Adrenal gland (tissue), 12 donors: ENCODE data around the gene PRSS53. TPM values are rescaled to one million over a fixed set of nuclear protein-coding genes. Genes with fewer than 3 reads are reported as not detected.
A peak's percentile ranks its signal among the peaks of the same experiment; 100 is the strongest.

Experiments
- DNase-seq, 7 donors: peaks; one replicate each; pipeline ENCODE4 v3.0.0-alpha.2; 2019 to 2020
- H3K27ac ChIP-seq, 5 donors: fragments of 200-600 bp; sonication (generic) in 4 of 5; 1 replicate in 3 of 5; 2 replicates in 2 of 5; pipeline versions ENCODE4 v1.5.1 to v1.8.0; 2016 to 2020; ENCODE audit warnings: mild to moderate bottlenecking in 1 of 5
- H3K27me3 ChIP-seq: fragments of 200-600 bp; 2 replicates; pipeline ENCODE4 v1.8.0; 2021
- H3K36me3 ChIP-seq, 2 donors: fragments of 200-600 bp; replicated peaks in 1 of 2; 1 replicate in 1 of 2; 2 replicates in 1 of 2; pipeline versions ENCODE4 v1.5.1 to v1.8.0; 2018 to 2022
- H3K4me1 ChIP-seq, 2 donors: fragments of 200-600 bp; replicated peaks in 1 of 2; 1 replicate in 1 of 2; 2 replicates in 1 of 2; pipeline versions ENCODE4 v1.5.1 to v1.8.0; 2018 to 2021
- H3K4me3 ChIP-seq, 4 donors: fragments of 200-600 bp; sonication (generic) in 3 of 4; one replicate each; pipeline ENCODE4 v1.5.1; 2016 to 2018
- H3K9me3 ChIP-seq, 3 donors: fragments of 200-600 bp; sonication (generic) in 1 of 3; replicated peaks in 1 of 3; 1 replicate in 2 of 3; 2 replicates in 1 of 3; pipeline versions ENCODE4 v1.5.1 to v1.8.0; 2016 to 2021
- CTCF ChIP-seq, 6 experiments: fragments of 450-650 bp in 4 of 6; fragments of 200-600 bp in 2 of 6; sonication (generic) in 1 of 6; IDR thresholded peaks; 1 replicate in 5 of 6; 2 replicates in 1 of 6; pipeline versions ENCODE4 v1.5.1 to v1.8.0; 2016 to 2021; ENCODE audit warnings: antibody characterized with exemption in 6 of 6, mild to moderate bottlenecking in 2 of 6, moderate library complexity in 1 of 6
- POLR2A ChIP-seq, 2 donors: fragments of 450-650 bp; IDR thresholded peaks; one replicate each; pipeline ENCODE4 v1.6.1; 2017; ENCODE audit warnings: antibody characterized with exemption in 2 of 2, mild to moderate bottlenecking in 2 of 2, moderate library complexity in 1 of 2
- WGBS, 4 donors: extraction: QIAGEN DNeasy Blood & Tissue Kit in 2 of 4; methylation state at CpG; one replicate each; pipeline versions ENCODE4 v1.1.5 to v1.1.7; 2013 to 2017; 5-methylcytosine and 5-hydroxymethylcytosine counted together
- intact Hi-C, 2 donors: fragments of 100-400 bp; cut with DNase I; formaldehyde crosslinking; loops; one replicate each; pipeline versions ENCODE4 v1.14.1 to v1.15.0; 2022 to 2023
- polyA plus RNA-seq, 3 donors: library from polyadenylated mRNA; stranded (reverse); fragments of 200-250 nt in 2 of 3; fragments of 350-450 nt in 1 of 3; fragmentation: Illumina TruSeq in 1 of 3; extraction: RNeasy Lipid Tissue Mini Kit (QIAGEN cat#74804) in 1 of 3; gene quantifications; one replicate each; pipeline ENCODE4 v1.2.3, GENCODE V29; 2013 to 2014
- total RNA-seq, 9 donors: library from RNA; depleted of rRNA in 4 of 9; stranded (reverse); fragments of >200 nt in 4 of 9; fragments of 120-200 nt in 1 of 9; fragmentation: NEBNext Ultra II Directional in 1 of 9; extraction: Animal tissue kit (Norgen Biotek cat#: 25700) in 1 of 9; gene quantifications; one replicate each; pipeline versions ENCODE4 v1.1.0 to v1.2.4, GENCODE V29; 2013 to 2023
- donor health status: healthy with polysubstance abuse.
- donor health status: Bipolar disorder and iron deficiency.
- donor health status: DM: yes; HTN: yes; CAD: no.
- donor health status: DM: no; HTN: no; CAD: no.
- donor health status: DM: no; HTN: no; CAD: no.
- donor health status: DM: yes; HTN: yes; CAD: no.

Gene PRSS53
- total and polyA plus RNA-seq, 12 donors = 0.18 to 11.0 (median 1.1) TPM

DNA sequence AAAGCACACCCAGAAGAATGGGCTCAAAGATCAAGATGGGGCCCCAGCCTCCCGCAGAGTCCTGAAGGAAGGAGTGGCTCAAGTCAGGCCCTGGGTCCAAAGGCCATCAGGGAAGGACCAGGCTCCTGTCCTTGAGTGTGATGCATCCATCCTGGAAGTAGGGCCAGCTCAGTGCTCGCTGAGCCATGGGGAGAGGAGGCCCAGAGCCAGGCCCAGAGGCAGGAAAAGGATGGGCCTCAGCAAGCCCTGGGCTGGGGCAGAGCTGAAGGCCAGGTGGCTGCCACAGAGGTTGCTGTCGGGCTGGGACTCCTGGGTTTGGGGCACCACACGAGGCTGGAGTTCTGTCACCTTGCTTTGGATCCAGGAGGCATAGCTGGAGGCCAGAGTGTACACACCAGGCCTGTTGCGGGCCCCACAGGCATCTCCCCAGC, 43.1 kb upstream of the PRSS53 start:
- Histone ChIP-seq H3K4me3 (no peak overlapping the region), H3K36me3 (peaks cover 0 to 36% of the 10 kb centered on the region in 2 donors), H3K9me3 (no peaks in the 10 kb centered on the region), H3K4me1 (no peaks in the 10 kb centered on the region), H3K27ac (no peak overlapping the region), H3K27me3 (no peaks in the 10 kb centered on the region)
- intact Hi-C loops = no loop called here
- no peak for DNase-seq
- 84 to 89% (median 89%) methylated on average over 3 to 5 of the region's 5 CpGs; no CpG with 5 or more reads in 1 of the 4 donors for WGBS, 4 donors
- TF ChIP-seq POLR2A (IDR thresholded peaks at IDR 0.05) (no peak), CTCF (IDR thresholded peaks at IDR 0.05) (no peak)

DNA sequence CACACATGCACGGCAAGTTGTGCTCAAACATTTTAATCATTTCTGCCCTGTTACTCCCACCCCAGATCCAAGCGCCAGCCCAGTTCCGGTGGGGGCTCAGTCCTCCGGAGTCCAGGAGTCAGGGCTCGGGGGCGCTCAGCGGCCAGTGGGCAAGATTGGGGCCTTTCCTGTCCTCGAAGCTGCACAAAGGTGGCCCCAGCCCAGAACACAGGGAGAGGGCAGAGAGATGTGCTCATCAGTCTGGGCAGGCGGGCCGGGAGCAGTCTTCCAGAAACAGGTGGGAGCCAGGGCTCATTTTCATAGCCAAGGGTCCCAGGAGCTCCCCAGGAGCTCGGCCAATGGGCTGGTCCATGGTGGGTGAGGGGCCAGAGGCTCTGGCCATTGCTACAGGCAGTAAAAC, 42.7 kb upstream of the PRSS53 start:
- no peak overlapping the region for H3K27ac ChIP-seq
- no peaks in the 10 kb centered on the region for H3K9me3 ChIP-seq
- H3K4me1 ChIP-seq = no peaks in the 10 kb centered on the region
- H3K4me3 ChIP-seq = no peak overlapping the region
- WGBS, 4 donors = 94 to 96% (median 95%) methylated on average over 9 to 11 of the region's 11 CpGs
- DNase-seq = no peak
- peaks cover 0 to 37% of the 10 kb centered on the region in 2 donors for H3K36me3 ChIP-seq
- TF ChIP-seq CTCF (IDR thresholded peaks at IDR 0.05) = no peak
- intact Hi-C loops = no loop called here
- H3K27me3 ChIP-seq = no peaks in the 10 kb centered on the region

DNA sequence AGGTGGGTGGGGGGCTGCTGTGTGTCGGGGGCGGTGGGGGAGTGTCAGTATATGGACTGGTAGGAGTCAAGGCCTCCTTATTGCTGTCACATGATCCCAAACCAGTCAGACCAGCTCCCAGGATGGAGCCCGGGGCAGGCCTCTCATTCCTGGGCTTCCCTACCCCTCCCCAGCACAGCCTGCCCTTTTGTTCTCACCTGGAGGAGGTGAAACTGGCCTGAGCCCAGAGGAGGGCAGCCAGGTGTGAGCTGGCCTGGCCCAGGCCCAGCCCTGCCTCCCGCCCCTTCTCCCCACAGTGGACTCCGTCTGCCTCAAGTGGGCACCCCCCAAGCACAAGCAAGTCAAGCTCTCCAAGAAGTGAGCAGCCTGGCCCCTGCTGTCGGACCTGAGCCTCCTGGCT, 42.2 kb upstream of the PRSS53 start:
- Histone ChIP-seq H3K9me3 (no peaks in the 10 kb centered on the region), H3K27ac (no peak overlapping the region), H3K36me3 (peaks cover 0 to 37% of the 10 kb centered on the region in 2 donors), H3K27me3 (no peaks in the 10 kb centered on the region), H3K4me3 (no peak overlapping the region), H3K4me1 (no peaks in the 10 kb centered on the region)
- DNase-seq = no peak
- TF ChIP-seq POLR2A (IDR thresholded peaks at IDR 0.05) = no peak
- intact Hi-C loops = no loop called here
- 85 to 95% (median 90%) methylated on average over 2 to 6 of the region's 6 CpGs for WGBS, 4 donors

DNA sequence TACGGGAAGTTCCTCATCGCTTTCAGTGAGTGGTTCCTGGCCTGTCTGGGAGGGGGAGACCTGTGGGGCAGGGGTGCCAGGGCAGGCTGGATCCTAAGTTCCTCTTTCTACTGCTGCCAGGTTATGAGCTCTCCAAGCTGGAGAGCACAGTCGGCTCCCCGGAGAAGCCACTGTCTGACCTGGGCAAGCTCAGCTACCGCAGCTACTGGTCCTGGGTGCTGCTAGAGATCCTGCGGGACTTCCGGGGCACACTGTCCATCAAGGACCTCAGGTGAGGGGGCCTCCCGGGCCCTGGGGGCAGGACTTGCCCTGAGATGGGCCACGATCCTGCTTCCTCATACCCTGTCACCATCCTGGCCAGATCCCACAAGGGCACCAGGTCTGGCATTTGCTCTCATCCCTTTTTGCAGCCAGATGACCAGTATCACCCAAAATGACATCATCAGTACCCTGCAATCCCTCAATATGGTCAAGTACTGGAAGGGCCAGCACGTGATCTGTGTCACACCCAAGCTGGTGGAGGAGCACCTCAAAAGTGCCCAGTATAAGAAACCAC, 41.7 kb upstream of the PRSS53 start:
- peaks cover 0 to 37% of the 10 kb centered on the region in 2 donors for H3K36me3 ChIP-seq
- TF ChIP-seq POLR2A (IDR thresholded peaks at IDR 0.05) = no peak
- TF ChIP-seq CTCF (IDR thresholded peaks at IDR 0.05) = no peak

More for the DNA sequence above, 41.7 kb upstream of the PRSS53 start:
- no peaks in the 10 kb centered on the region for H3K4me1 ChIP-seq
- H3K27me3 ChIP-seq = no peaks in the 10 kb centered on the region
- intact Hi-C loops = no loop called here
- peak overlapping the region in 2 of 5 donors; percentile 78 to 93 for H3K27ac ChIP-seq
- DNase-seq = no peak
- no peak overlapping the region for H3K4me3 ChIP-seq
- H3K9me3 ChIP-seq = no peaks in the 10 kb centered on the region
- WGBS, 4 donors = 83 to 90% (median 85%) methylated on average over 2 to 10 of the region's 10 CpGs
